ENCODE data around the gene VSIG2. TPM values are rescaled to one million over a fixed set of nuclear protein-coding genes. Genes with fewer than 3 reads are reported as not detected.

VSIG2 gene, protein sequence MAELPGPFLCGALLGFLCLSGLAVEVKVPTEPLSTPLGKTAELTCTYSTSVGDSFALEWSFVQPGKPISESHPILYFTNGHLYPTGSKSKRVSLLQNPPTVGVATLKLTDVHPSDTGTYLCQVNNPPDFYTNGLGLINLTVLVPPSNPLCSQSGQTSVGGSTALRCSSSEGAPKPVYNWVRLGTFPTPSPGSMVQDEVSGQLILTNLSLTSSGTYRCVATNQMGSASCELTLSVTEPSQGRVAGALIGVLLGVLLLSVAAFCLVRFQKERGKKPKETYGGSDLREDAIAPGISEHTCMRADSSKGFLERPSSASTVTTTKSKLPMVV
- 0.25 to 0.66 TPM (median 0.44 TPM) in 3 replicates for total RNA-seq

DNA sequence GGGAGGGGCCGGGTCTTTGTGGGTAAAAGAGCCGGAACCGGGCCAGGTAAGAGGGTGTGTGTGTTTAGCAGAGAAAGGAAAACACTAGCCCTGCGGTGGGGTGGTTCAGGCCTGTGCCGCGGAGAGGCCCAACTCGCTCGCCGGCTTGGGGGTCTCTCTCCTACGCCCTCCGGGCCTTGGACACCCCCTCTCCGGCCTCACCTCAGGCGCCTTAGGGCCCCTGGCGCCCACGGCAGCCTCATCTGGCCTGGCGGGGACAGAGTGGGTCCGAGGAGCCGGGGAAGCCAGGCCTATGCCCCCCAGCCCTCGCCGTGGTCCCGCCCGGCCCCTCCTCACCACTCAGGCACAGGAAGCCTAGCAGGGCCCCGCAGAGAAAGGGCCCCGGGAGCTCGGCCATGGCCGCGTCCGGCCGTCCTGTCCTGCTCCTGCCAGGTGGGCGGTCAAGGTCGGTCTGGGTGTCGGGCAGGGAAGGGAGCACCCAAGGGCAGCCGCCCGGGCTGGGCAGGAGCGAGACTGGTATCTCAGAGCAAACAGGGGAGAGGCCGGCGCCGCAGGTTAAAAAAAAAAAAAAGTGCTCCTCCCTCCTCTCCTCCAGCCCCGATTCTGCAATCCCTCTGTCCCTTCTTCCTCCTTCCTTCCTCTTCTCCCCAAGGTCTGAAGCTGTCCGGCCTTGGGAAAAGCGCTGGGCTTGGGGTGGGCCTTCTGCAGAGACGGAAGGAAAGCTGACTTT is at the start of gene VSIG2:
TSS of gene VSIG2 (minus strand) at position 515 of the 730 bp plus-strand sequence. CDS start at position 397, 118 bp downstream.
- no peak within 1 kb of the TSS for H3K4me3 Mint-ChIP-seq
- no peaks in the 10 kb centered on the region for H3K9me3 Mint-ChIP-seq
- H3K4me1 Mint-ChIP-seq, result peaks cover 3% of the 10 kb centered on the region
- peaks cover 93% of the 10 kb centered on the region for H3K27me3 Mint-ChIP-seq (ENCODE audit: low read depth)
- H3K36me3 Mint-ChIP-seq, result no peaks in the 10 kb centered on the region
- H3K27ac Mint-ChIP-seq, result no peak within 1 kb of the TSS
- no peak for DNase-seq (ENCODE audit: low spot score in 2 of 2, unreplicated experiment in 2 of 2)
- TF ChIP-seq, protein P1, sequence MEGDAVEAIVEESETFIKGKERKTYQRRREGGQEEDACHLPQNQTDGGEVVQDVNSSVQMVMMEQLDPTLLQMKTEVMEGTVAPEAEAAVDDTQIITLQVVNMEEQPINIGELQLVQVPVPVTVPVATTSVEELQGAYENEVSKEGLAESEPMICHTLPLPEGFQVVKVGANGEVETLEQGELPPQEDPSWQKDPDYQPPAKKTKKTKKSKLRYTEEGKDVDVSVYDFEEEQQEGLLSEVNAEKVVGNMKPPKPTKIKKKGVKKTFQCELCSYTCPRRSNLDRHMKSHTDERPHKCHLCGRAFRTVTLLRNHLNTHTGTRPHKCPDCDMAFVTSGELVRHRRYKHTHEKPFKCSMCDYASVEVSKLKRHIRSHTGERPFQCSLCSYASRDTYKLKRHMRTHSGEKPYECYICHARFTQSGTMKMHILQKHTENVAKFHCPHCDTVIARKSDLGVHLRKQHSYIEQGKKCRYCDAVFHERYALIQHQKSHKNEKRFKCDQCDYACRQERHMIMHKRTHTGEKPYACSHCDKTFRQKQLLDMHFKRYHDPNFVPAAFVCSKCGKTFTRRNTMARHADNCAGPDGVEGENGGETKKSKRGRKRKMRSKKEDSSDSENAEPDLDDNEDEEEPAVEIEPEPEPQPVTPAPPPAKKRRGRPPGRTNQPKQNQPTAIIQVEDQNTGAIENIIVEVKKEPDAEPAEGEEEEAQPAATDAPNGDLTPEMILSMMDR (IDR thresholded peaks at IDR 0.05; ENCODE audit: unreplicated experiment), result no peak

DNA sequence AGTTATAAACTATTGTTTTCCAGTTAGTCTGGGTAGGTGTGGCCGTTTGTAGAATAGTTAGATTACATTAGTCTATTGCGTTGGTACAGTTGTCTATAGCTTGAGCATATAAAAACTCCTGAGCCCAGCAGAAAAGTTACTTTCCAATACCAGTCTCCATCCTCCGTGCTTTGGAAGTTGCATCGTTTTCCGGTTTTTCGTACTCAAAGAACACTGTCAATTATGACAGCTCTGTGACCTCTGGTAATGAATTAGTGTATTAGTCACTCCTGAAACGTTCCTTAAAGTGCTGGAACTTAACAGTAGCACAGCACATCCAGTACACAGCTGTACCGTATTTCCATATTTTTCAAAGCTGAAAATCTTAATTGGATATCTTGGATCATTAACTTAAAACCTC is 49.0 kb upstream of the VSIG2 start:
- Mint-ChIP-seq H3K9me3 (no peaks in the 10 kb centered on the region), H3K27me3 (ENCODE audit: low read depth) (no peaks in the 10 kb centered on the region), H3K27ac (peak overlapping the region; percentile 97), H3K4me3 (peak overlapping the region; percentile 89), H3K36me3 (peaks cover 5% of the 10 kb centered on the region), H3K4me1 (peaks cover 35% of the 10 kb centered on the region)
- DNase-seq (ENCODE audit: low spot score in 2 of 2, unreplicated experiment in 2 of 2), result no peak
- TF ChIP-seq, protein P1 (IDR thresholded peaks at IDR 0.05; ENCODE audit: unreplicated experiment), result no peak

DNA sequence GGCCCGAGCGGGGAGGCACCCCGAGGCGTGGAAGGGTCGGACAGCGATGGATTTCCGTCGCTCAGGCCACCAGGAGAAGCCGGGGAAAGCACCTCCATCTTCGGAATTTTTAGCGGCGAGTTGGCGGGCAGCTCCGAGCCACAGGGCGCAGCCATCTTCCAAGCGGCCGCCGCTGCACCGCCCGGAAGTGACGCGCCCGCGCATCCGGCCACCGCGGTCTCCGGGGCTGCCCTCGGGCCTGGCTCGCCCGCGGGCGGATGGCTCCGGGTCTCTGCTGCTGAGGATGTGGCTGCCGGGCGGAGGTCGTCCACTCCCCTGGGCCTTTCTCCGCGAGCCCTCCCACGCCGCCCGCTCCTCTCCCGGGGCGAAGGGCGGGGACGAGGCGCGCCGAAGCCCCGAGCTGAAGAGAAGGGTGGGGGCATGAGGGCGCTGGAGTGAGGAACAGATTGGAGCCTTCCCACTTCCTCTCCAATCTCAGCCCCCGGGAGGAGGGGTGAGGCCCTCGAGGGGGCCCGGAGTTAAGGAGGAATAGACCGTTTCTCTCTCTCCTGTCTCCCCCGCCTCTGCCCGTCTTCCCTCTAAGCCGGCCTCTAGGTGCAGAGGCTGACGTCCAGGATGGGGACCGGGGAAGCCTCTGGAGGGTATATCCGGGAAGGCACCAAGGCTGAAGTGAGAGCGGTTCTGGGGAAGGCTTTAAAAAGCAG is 48.3 kb upstream of the VSIG2 start, which contains the start of gene MSANTD2:
TSS of gene MSANTD2 (minus strand) at position 181 of the 704 bp plus-strand sequence. CDS start at position 155, 26 bp downstream.
- Mint-ChIP-seq H3K27ac (peak within 1 kb of the TSS; percentile 97), H3K4me3 (peak within 1 kb of the TSS; percentile 89)

DNA sequence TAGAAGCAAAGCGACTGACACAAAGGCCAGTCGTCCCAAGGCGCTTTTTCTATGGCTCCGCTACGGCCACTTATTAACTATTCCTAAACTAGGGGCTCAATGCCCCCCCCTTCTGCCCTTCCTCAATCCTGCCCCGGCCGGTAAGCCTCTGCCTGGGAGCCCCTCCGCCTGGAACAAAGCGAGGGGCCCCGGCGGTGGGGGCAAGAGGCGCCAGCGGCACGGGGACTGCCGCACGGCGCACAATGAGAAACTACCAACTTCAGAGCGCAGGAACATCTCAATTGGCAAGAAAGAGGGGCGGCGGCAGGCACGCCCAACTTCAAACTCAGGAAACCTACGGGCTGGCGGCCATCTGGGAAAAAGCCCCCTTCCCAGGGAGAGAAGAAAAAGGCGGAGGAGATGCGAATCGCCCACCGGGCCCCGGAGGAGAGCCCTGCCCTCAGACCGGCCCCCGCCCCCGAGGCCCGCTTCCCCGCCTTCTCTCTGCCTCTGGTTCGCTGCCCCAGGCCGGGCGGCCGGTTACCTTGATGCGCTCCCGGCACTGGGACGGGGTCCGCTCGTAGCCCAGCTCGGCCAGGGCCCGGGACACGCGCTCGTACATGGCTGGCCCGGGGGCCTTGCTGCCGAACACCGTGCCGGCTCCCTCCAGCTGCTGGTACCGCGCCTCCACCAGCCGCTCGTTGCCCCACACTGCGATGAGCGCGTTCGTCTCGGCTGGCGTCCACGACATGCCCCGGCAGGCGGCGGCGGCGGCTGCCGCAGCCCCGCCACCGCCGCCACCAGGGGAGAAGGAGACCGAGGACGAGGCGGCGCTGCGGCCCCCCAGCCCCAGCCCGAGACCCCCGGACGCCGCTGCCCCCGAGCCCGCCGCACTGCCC is 47.5 kb upstream of the VSIG2 start:
- Mint-ChIP-seq H3K4me1 (peaks cover 37% of the 10 kb centered on the region), H3K27me3 (ENCODE audit: low read depth) (no peaks in the 10 kb centered on the region), H3K9me3 (no peaks in the 10 kb centered on the region), H3K27ac (peak overlapping the region; percentile 81), H3K36me3 (no peaks in the 10 kb centered on the region), H3K4me3 (peak overlapping the region; percentile 89)
- DNase-seq (ENCODE audit: low spot score in 2 of 2, unreplicated experiment in 2 of 2), result peak; percentile 30 to 61
- TF ChIP-seq, protein P1 (IDR thresholded peaks at IDR 0.05; ENCODE audit: unreplicated experiment), result no peak

More for the DNA sequence above, 48.3 kb upstream of the VSIG2 start, which contains the start of gene MSANTD2:
- Mint-ChIP-seq H3K36me3 (peaks cover 2% of the 10 kb centered on the region), H3K9me3 (no peaks in the 10 kb centered on the region), H3K27me3 (ENCODE audit: low read depth) (no peaks in the 10 kb centered on the region), H3K4me1 (peaks cover 37% of the 10 kb centered on the region)
- TF ChIP-seq, protein P1 (IDR thresholded peaks at IDR 0.05; ENCODE audit: unreplicated experiment), result no peak
- peak; percentile 72 to 86 for DNase-seq (ENCODE audit: low spot score in 2 of 2, unreplicated experiment in 2 of 2)

DNA sequence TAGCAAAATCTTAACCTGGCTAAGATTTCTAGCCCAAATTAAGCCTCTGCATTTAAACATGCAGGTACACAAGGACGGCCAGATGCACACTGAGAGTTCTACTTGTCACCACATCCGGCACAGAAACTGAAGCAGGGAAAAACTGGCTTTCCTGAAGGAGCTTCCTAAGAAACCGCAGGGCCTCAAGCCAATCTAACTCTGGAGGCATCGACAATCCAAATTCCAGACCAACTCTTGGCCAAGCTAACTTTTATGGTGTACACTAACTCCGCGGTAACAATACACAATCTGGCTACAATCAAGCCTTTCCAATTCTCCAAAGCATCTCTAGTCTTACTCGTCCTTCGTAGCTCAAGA is 46.9 kb upstream of the VSIG2 start:
- peak overlapping the region; percentile 81 for H3K27ac Mint-ChIP-seq
- peak overlapping the region; percentile 89 for H3K4me3 Mint-ChIP-seq
- peaks cover 41% of the 10 kb centered on the region for H3K4me1 Mint-ChIP-seq
- TF ChIP-seq, protein P1 (IDR thresholded peaks at IDR 0.05; ENCODE audit: unreplicated experiment), result no peak
- DNase-seq (ENCODE audit: low spot score in 2 of 2, unreplicated experiment in 2 of 2), result no peak
- no peaks in the 10 kb centered on the region for H3K36me3 Mint-ChIP-seq
- no peaks in the 10 kb centered on the region for H3K9me3 Mint-ChIP-seq
- no peaks in the 10 kb centered on the region for H3K27me3 Mint-ChIP-seq (ENCODE audit: low read depth)

Measured in mesothelial cell of epicardium (in vitro differentiated cells).